Neutrophil (primary cell): ENCODE results near the gene DISC1.
"Not testable (repeated sequence)": the region's sequence is repeated elsewhere in the genome, so short reads cannot be mapped to it uniquely, and the experiment has no call there.

Experiments used
- H3K27ac ChIP-seq: fragments of 200-600 bp; sonication (generic); 2 replicates; pipeline ENCODE4 v1.5.1; 2016; ENCODE audit warnings: mild to moderate bottlenecking, moderate library complexity
- H3K27me3 ChIP-seq: fragments of 200-600 bp; sonication (generic); 2 replicates; pipeline ENCODE4 v1.6.0; 2016; ENCODE audit warnings: mild to moderate bottlenecking
- H3K36me3 ChIP-seq: fragments of 200-600 bp; sonication (generic); 2 replicates; pipeline ENCODE4 v1.5.1; 2017
- H3K4me1 ChIP-seq, 2 experiments: fragments of 200-600 bp in 1 of 2; sonication (generic) in 1 of 2; 1 replicate in 1 of 2; 2 replicates in 1 of 2; pipeline versions ENCODE4 v1.5.1 to v1.6.1; 2013 to 2016; ENCODE audit warnings: low read depth in 1 of 2, low read length in 1 of 2, mild to moderate bottlenecking in 1 of 2, moderate library complexity in 1 of 2; ENCODE audit not compliant: control insufficient read depth in 1 of 2, insufficient read depth in 1 of 2
- H3K4me3 ChIP-seq, 2 experiments: fragments of 200-600 bp in 1 of 2; sonication (generic) in 1 of 2; 1 replicate in 1 of 2; 2 replicates in 1 of 2; pipeline ENCODE4 v1.5.1; 2013 to 2016; ENCODE audit warnings: low read depth in 1 of 2, low read length in 1 of 2, mild to moderate bottlenecking in 1 of 2, moderate library complexity in 1 of 2
- H3K9me3 ChIP-seq: fragments of 200-600 bp; sonication (generic); 2 replicates; pipeline ENCODE4 v1.5.1; 2016
- TF ChIP-seq, protein P1 (sequence below): fragments of 200-600 bp; sonication (generic); IDR thresholded peaks from 2 replicates; pipeline ENCODE4 v1.5.1; 2016; ENCODE audit warnings: antibody characterized with exemption

The DISC1 gene

DNA sequence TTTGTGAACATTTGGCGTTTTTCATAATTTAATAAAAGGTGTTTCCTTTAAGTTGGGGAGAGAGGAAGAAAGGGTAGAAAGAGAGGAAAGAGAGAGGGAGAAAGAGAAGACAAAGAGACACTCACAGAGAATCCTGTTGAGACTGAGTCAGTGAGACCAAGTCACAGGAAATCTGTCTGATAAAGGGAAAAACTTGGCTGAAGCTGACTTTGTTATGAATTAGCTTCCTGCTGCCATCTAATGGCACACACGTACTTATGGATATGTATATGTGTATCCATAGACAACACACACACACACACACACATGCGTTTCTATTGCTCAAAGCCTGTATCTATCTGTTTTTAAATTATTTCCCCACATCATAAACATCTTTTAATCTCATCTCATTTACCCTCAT lies 42.5 kb upstream of the DISC1 start:
- no peak overlapping the region for H3K27ac ChIP-seq
- TF ChIP-seq, protein P1, sequence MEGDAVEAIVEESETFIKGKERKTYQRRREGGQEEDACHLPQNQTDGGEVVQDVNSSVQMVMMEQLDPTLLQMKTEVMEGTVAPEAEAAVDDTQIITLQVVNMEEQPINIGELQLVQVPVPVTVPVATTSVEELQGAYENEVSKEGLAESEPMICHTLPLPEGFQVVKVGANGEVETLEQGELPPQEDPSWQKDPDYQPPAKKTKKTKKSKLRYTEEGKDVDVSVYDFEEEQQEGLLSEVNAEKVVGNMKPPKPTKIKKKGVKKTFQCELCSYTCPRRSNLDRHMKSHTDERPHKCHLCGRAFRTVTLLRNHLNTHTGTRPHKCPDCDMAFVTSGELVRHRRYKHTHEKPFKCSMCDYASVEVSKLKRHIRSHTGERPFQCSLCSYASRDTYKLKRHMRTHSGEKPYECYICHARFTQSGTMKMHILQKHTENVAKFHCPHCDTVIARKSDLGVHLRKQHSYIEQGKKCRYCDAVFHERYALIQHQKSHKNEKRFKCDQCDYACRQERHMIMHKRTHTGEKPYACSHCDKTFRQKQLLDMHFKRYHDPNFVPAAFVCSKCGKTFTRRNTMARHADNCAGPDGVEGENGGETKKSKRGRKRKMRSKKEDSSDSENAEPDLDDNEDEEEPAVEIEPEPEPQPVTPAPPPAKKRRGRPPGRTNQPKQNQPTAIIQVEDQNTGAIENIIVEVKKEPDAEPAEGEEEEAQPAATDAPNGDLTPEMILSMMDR = no peak

DNA sequence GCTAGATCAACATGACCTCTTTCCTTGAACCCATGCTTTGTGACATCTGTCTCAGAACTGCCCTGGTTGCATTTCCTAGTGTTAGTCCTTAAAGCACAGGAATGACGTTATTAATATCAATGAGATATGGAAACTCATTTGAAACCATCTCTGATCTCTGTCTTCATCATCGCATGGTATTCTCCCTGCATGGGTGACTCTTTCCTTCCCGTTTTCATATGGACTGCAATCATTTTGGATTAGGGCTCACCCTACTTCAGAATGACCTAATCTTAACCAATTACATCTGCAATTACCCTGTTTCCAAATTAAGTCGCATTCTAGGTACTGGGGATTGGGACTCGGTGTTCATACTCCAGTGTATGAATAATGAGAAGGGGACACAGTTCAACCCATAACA lies 41.7 kb upstream of the DISC1 start:
- H3K4me1 ChIP-seq = peaks cover 3 to 5% of the 10 kb centered on the region in 2 experiments
- no peak overlapping the region for H3K27ac ChIP-seq
- H3K9me3 ChIP-seq = no peaks in the 10 kb centered on the region
- no peak overlapping the region for H3K4me3 ChIP-seq
- no peaks in the 10 kb centered on the region for H3K36me3 ChIP-seq
- H3K27me3 ChIP-seq = no peaks in the 10 kb centered on the region
- TF ChIP-seq, protein P1 = no peak

More for the DNA sequence above, 42.5 kb upstream of the DISC1 start:
- Histone ChIP-seq H3K36me3 (no peaks in the 10 kb centered on the region), H3K27me3 (no peaks in the 10 kb centered on the region), H3K4me1 (peaks cover 3 to 5% of the 10 kb centered on the region in 2 experiments), H3K9me3 (no peaks in the 10 kb centered on the region), H3K4me3 (no peak overlapping the region)

DNA sequence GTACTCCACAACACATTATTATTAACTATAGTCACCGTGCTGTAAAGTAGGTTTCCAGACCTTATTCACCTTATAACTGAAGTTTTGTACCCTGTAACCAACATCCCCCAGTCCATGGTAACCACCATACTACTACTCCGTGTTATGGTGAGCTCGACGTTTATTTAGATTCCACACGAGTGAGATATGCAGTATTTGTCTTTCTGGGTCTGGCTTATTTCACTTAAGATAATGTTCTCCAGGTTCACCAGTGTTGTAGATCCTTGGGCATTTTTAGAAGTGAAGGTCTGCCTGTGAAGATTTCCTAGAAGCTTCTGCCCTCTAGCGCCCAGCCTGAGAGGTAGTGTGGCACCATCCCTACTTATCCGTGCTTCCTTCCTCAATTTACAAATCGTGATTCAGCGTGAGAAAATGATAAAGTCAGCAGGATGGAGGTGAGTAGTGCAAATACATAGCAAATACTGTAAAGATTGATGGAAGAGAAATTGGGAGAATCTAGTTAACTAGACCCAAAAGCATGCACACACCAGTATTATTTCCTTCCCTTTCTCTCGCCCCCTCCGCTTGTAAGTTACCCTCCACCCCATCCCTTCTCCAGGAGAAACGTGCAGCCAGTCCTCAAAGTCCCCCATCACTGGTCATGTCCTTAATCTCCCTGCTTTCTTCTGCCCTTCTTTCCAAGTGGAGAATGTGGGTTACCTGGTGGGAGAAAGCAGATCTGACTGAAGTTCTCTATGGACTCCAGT lies 36.0 kb upstream of the DISC1 start:
- H3K36me3 ChIP-seq = no peaks in the 10 kb centered on the region
- no peak overlapping the region for H3K4me3 ChIP-seq
- TF ChIP-seq, protein P1 = peak; percentile 60
- peaks cover 5 to 13% of the 10 kb centered on the region in 2 experiments for H3K4me1 ChIP-seq
- H3K27ac ChIP-seq = no peak overlapping the region
- H3K27me3 ChIP-seq = no peaks in the 10 kb centered on the region
- H3K9me3 ChIP-seq = no peaks in the 10 kb centered on the region

DNA sequence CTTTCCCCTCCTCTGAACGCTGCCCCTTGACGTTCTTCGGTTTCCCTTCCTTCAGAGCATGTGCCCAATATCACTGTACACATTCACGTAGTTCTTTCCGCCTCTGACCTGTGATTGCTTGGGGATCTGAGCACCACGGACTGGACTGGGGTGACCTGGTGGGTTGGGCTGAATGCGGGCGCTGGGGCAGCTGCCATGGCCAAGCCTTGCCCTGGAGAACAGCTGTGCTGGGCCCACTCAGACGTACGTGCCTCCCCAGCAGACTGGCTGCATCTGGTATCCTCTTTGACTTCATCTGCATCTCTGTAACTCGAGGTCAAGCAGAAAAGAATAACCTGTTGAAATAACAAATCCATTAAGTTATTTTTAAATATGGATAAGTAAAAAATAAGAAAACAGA lies 35.1 kb upstream of the DISC1 start:
- TF ChIP-seq, protein P1 = no peak
- Histone ChIP-seq H3K9me3 (no peaks in the 10 kb centered on the region), H3K27ac (no peak overlapping the region), H3K4me3 (no peak overlapping the region), H3K4me1 (peaks cover 5 to 13% of the 10 kb centered on the region in 2 experiments), H3K36me3 (no peaks in the 10 kb centered on the region), H3K27me3 (no peaks in the 10 kb centered on the region)

DNA sequence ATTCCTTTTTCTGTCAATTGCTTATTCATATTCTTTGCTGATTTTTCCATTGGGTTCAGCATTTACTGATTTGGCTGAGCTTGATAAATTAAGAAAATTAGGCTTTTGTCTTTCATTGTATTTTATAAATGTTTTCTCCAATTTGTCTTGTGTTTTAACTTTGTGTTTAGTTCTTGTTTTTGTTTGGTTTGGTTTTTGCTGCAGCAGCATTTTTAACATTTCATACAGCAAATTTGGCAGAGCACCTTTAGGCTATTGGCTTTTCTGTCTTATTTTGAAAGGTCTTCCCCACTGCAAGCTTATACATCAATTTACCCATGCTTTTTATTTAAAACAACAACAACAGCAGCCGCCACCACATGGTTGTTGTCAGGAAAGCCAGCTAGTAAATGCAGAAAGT lies 33.8 kb upstream of the DISC1 start:
- Histone ChIP-seq H3K27ac (no peak overlapping the region), H3K9me3 (no peaks in the 10 kb centered on the region), H3K36me3 (no peaks in the 10 kb centered on the region), H3K4me1 (peaks cover 5 to 13% of the 10 kb centered on the region in 2 experiments), H3K4me3 (no peak overlapping the region), H3K27me3 (no peaks in the 10 kb centered on the region)
- TF ChIP-seq, protein P1 = no peak

DNA sequence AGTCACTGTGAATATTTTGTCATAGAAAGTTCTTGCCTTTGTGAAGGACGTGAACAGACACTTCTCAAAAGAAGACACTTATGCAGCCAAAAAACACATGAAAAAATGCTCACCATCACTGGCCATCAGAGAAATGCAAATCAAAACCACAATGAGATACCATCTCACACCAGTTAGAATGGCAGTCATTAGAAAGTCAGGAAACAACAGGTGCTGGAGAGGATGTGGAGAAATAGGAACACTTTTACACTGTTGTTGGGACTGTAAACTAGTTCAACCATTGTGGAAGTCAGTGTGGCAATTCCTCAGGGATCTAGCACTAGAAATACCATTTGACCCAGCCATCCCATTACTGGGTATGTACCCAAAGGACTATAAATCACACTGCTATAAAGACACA lies 33.3 kb upstream of the DISC1 start:
- not testable (repeated sequence) for H3K36me3 ChIP-seq

More for the DNA sequence above, 33.3 kb upstream of the DISC1 start:
- peaks cover 8 to 16% of the 10 kb centered on the region in 2 experiments for H3K4me1 ChIP-seq
- not testable (repeated sequence) for H3K27me3 ChIP-seq, H3K9me3 ChIP-seq, H3K27ac ChIP-seq, H3K4me3 ChIP-seq
